HepG2 (cell line): ENCODE results near the gene WIPF3.

Experiments
- CTCF ChIP-seq: sonication (generic); formaldehyde crosslinking; IDR thresholded peaks from 2 replicates; pipeline ENCODE4 v1.5.0; 2020; ENCODE audit warnings: mild to moderate bottlenecking, missing genetic modification reagents, moderate library complexity
- ELF4 ChIP-seq: sonication (generic); formaldehyde crosslinking; IDR thresholded peaks from 2 replicates; pipeline ENCODE4 v1.5.0; 2020; ENCODE audit warnings: missing genetic modification reagents, mild to moderate bottlenecking, moderate library complexity, borderline replicate concordance
- EP300 ChIP-seq, 3 experiments: sonication (generic) in 1 of 3; formaldehyde crosslinking in 1 of 3; IDR thresholded peaks; 2 replicates each; pipeline versions ENCODE4 v1.5.1 to v1.6.1; 2011 to 2020; ENCODE audit warnings: low read depth in 2 of 3, low read length in 2 of 3, borderline replicate concordance in 1 of 3, improper control_type of control experiment in 1 of 3, mild to moderate bottlenecking in 1 of 3, missing genetic modification reagents in 1 of 3, moderate library complexity in 1 of 3
- ERF ChIP-seq: IDR thresholded peaks from 2 replicates; pipeline ENCODE4 v1.6.1; 2018; ENCODE audit warnings: missing biosample characterization, missing genetic modification reagents
- MTF1 ChIP-seq: sonication (generic); formaldehyde crosslinking; IDR thresholded peaks from 2 replicates; pipeline ENCODE4 v1.5.0; 2020; ENCODE audit warnings: missing genetic modification reagents
- NFE2 ChIP-seq: sonication (generic); formaldehyde crosslinking; IDR thresholded peaks from 2 replicates; pipeline ENCODE4 v1.4.0; 2020; ENCODE audit warnings: missing genetic modification reagents
- POLR2A ChIP-seq, 2 experiments: IDR thresholded peaks; 2 replicates each; pipeline ENCODE4 v1.6.1; 2011; ENCODE audit warnings: low read depth in 2 of 2, low read length in 2 of 2, mild to moderate bottlenecking in 1 of 2, moderate library complexity in 1 of 2; ENCODE audit not compliant: insufficient read depth in 1 of 2
- SETDB1 ChIP-seq: sonication (generic); formaldehyde crosslinking; IDR thresholded peaks from 2 replicates; pipeline ENCODE4 v1.5.1; 2020; ENCODE audit warnings: missing genetic modification reagents, mild to moderate bottlenecking, borderline replicate concordance
- SMC3 ChIP-seq: IDR thresholded peaks from 2 replicates; pipeline ENCODE4 v1.6.1; 2011; ENCODE audit warnings: low read length, improper control_type of control experiment
- TRIM24 ChIP-seq: sonication (generic); formaldehyde crosslinking; IDR thresholded peaks from 2 replicates; pipeline ENCODE4 v1.8.0; 2022; ENCODE audit warnings: mild to moderate bottlenecking, missing genetic modification reagents
- ZSCAN9 ChIP-seq: IDR thresholded peaks from 2 replicates; pipeline ENCODE4 v1.6.1; 2016; ENCODE audit warnings: borderline replicate concordance

- TF ChIP-seq EP300 (IDR thresholded peaks at IDR 0.05; ENCODE audit: low read depth in 2 of 2, low read length in 2 of 2): no peak
- TF ChIP-seq EP300 (CRISPR knock-in tag; IDR thresholded peaks at IDR 0.05; ENCODE audit: borderline replicate concordance): no peak
- TF ChIP-seq CTCF (CRISPR knock-in tag): peak; percentile 53
- no peak for TF ChIP-seq NFE2
- TF ChIP-seq SETDB1: no peak
- no peak for TF ChIP-seq TRIM24 (CRISPR knock-in tag)
- TF ChIP-seq MTF1 (CRISPR knock-in tag): no peak
- TF ChIP-seq POLR2A (IDR thresholded peaks at IDR 0.05; ENCODE audit: insufficient read depth in 1 of 2, low read depth in 2 of 2, low read length in 2 of 2): no peak
- no peak for TF ChIP-seq ERF
- no peak; the same call in 1 of the 2 replicates for TF ChIP-seq SMC3
- TF ChIP-seq ZSCAN9: no peak
- no peak for TF ChIP-seq ELF4 (CRISPR knock-in tag)
Measured at GRCh38 chr7:29815181-29816105, 9.1 kb downstream of the WIPF3 start.
